ENCODE data around the gene CPSF3. TPM values are rescaled to one million over a fixed set of nuclear protein-coding genes. Genes with fewer than 3 reads are reported as not detected.

CPSF3 gene
- total and polyA plus RNA-seq, 12 donors, result 20.9 to 58.3 (median 32.5) TPM

DNA sequence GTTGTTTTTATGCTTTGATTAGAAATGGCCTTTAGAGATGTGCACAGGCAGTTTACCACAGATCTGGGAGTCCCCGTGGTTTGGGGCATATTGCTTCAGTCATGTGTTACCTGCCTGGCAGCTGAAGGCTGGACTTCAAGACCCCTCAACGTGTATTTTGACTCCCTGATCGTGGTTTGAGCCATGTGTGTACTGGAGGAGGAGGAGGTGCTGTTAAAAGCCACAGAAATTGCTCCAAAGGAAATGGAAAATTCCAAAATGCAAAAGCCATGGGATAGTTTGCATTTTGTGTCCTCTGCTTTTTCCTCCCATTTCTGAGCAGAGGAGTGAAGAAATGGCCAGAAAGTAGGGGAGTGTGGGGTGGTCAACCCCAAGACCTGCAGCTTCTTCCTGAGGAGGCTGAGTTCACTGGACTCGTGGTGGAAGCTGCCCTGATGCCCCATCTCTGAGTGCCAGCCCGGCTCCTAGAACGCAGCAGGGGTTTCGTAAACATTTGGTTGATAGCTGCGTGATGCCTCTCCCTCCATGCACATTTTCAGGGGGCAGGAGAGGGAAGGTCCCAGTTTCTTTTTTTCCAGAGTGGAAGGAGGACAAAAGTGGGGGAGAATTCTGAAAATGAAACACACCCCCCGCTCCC lies 45.9 kb upstream of the CPSF3 start:
- no peaks in the 10 kb centered on the region for H3K27me3 ChIP-seq
- no peaks in the 10 kb centered on the region for H3K9me3 ChIP-seq (replicated peaks in 1 of 3)
- no peak overlapping the region for H3K4me3 ChIP-seq
- intact Hi-C loops (cut with DNase I), result no loop called here
- H3K27ac ChIP-seq, result peak overlapping the region in 2 of 5 donors; percentile 65 to 79
- H3K4me1 ChIP-seq (replicated peaks in 1 of 2), result peaks cover 10 to 19% of the 10 kb centered on the region in 2 donors
- WGBS, 4 donors, result 74 to 85% (median 76%) methylated on average over 9 of the region's 9 CpGs
- no peaks in the 10 kb centered on the region for H3K36me3 ChIP-seq (replicated peaks in 1 of 2)
- no peak for DNase-seq
- TF ChIP-seq POLR2A (IDR thresholded peaks at IDR 0.05), result no peak
- TF ChIP-seq, protein P1, sequence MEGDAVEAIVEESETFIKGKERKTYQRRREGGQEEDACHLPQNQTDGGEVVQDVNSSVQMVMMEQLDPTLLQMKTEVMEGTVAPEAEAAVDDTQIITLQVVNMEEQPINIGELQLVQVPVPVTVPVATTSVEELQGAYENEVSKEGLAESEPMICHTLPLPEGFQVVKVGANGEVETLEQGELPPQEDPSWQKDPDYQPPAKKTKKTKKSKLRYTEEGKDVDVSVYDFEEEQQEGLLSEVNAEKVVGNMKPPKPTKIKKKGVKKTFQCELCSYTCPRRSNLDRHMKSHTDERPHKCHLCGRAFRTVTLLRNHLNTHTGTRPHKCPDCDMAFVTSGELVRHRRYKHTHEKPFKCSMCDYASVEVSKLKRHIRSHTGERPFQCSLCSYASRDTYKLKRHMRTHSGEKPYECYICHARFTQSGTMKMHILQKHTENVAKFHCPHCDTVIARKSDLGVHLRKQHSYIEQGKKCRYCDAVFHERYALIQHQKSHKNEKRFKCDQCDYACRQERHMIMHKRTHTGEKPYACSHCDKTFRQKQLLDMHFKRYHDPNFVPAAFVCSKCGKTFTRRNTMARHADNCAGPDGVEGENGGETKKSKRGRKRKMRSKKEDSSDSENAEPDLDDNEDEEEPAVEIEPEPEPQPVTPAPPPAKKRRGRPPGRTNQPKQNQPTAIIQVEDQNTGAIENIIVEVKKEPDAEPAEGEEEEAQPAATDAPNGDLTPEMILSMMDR (IDR thresholded peaks at IDR 0.05), result no peak

DNA sequence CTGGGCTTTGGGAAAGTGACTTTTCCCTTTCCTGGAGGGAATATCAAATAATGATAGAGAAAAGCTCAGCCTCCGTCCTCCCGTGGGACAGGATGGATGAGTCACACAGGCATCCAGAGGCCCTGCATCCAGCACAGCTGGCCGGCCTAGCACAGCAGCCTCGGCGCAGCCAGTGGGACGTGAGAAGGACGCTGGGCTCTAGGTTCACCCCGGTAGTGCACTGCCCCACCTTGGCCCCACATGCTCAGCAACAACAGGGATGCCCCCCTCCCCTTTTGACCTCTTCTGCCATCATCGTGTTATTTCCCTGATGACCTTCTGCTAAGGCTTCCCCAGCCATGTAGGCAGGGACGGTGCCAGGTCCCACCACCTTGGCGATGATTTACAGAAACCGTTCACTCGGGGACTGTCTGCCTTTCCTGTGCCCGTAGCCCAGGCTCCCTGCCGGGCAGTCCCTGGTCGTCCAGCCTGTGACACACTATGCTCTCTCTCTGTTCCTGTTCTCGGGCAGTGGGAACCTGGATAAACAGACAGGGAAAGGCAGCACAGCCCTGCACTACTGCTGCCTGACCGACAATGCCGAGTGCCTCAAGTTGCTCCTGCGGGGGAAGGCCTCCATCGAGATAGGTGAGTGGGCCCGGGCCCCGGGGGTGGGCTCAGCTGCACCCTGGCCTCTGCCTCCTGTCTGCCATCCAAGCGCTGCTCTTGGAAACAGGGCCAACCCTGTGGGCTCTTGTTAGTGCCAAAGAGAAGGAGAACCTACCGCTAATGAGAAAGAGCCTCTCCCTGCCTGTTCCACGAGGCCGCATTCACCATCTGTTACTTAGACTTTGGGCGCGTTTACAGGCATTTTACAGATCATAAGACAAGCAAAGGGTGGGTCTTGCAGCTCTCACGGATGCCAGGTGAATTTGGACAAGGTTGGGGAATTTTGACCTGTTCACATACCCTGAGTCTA lies 44.7 kb upstream of the CPSF3 start:
- intact Hi-C loops (cut with DNase I), result no loop called here
- no peaks in the 10 kb centered on the region for H3K9me3 ChIP-seq (replicated peaks in 1 of 3)
- WGBS, 4 donors, result 61 to 81% (median 63%) methylated on average over 27 to 30 of the region's 30 CpGs
- peak in 6 of 7 donors; percentile 63 to 79 (median 67) for DNase-seq
- no peak for TF ChIP-seq POLR2A (IDR thresholded peaks at IDR 0.05)
- TF ChIP-seq, protein P1 (IDR thresholded peaks at IDR 0.05), result no peak
- H3K4me1 ChIP-seq (replicated peaks in 1 of 2), result peaks cover 10 to 19% of the 10 kb centered on the region in 2 donors
- no peak overlapping the region for H3K4me3 ChIP-seq
- H3K36me3 ChIP-seq (replicated peaks in 1 of 2), result no peaks in the 10 kb centered on the region
- H3K27ac ChIP-seq, result peak overlapping the region in 2 of 5 donors; percentile 65 to 79
- H3K27me3 ChIP-seq, result no peaks in the 10 kb centered on the region

GRCh38 chr2:9379391-9379755 lies 44.1 kb upstream of the CPSF3 start:
- 90 to 98% (median 92%) methylated on average over 5 of the region's 5 CpGs for WGBS, 4 donors
- no peak for TF ChIP-seq POLR2A (IDR thresholded peaks at IDR 0.05)
- TF ChIP-seq, protein P1 (IDR thresholded peaks at IDR 0.05), result no peak
- Histone ChIP-seq H3K4me1 (replicated peaks in 1 of 2) (peaks cover 10 to 19% of the 10 kb centered on the region in 2 donors), H3K27ac (no peak overlapping the region), H3K9me3 (replicated peaks in 1 of 3) (no peaks in the 10 kb centered on the region), H3K27me3 (no peaks in the 10 kb centered on the region), H3K36me3 (replicated peaks in 1 of 2) (no peaks in the 10 kb centered on the region), H3K4me3 (no peak overlapping the region)
- no peak for DNase-seq
- intact Hi-C loops (cut with DNase I), result no loop called here
